ENCODE measurements around the gene DDX56. TPM values are rescaled to one million over a fixed set of nuclear protein-coding genes. Genes with fewer than 3 reads are reported as not detected.
A peak's percentile ranks its signal among the peaks of the same experiment; 100 is the strongest.

DDX56 gene
- total RNA-seq, 1 donor from 2014 or later: 75.6 TPM

GRCh38 chr7:44618045-44618444 is 44.3 kb upstream of the DDX56 start:
- H3K4me3 ChIP-seq (ENCODE audit: insufficient read depth, low read depth, low read length): no peak overlapping the region
- Mint-ChIP-seq H3K27ac (ENCODE audit: unreplicated experiment) (peak overlapping the region; percentile 85), H3K27me3 (ENCODE audit: low read depth, unreplicated experiment) (no peaks in the 10 kb centered on the region), H3K4me3 (ENCODE audit: unreplicated experiment) (peak overlapping the region; percentile 62), H3K4me1 (ENCODE audit: low read depth, unreplicated experiment) (peaks cover 60% of the 10 kb centered on the region), H3K9me3 (ENCODE audit: unreplicated experiment) (no peaks in the 10 kb centered on the region), H3K36me3 (ENCODE audit: low read depth, unreplicated experiment) (peaks cover 8% of the 10 kb centered on the region)
- H3K9me3 ChIP-seq (ENCODE audit: insufficient read depth, low read depth, low read length): no peaks in the 10 kb centered on the region
- FAIRE-seq: no peak
- H3K4me1 ChIP-seq (ENCODE audit: insufficient read depth, low read length): peaks cover 14% of the 10 kb centered on the region
- H3K27ac ChIP-seq (ENCODE audit: low read depth, low read length): peak overlapping the region; percentile 74
- DNase-seq (ENCODE audit: low read depth): no peak
- H3K9ac ChIP-seq (ENCODE audit: low read length): peak overlapping the region; percentile 45
- no peaks in the 10 kb centered on the region for H3K36me3 ChIP-seq (ENCODE audit: insufficient read depth, low read length)
- H3K79me2 ChIP-seq (ENCODE audit: insufficient read depth, low read length): peaks cover 98% of the 10 kb centered on the region
- no peak overlapping the region for H2AFZ ChIP-seq (ENCODE audit: low read depth, low read length)
- peaks cover 62% of the 10 kb centered on the region for H4K20me1 ChIP-seq (ENCODE audit: insufficient read depth, low read length)
- TF ChIP-seq, protein P1, sequence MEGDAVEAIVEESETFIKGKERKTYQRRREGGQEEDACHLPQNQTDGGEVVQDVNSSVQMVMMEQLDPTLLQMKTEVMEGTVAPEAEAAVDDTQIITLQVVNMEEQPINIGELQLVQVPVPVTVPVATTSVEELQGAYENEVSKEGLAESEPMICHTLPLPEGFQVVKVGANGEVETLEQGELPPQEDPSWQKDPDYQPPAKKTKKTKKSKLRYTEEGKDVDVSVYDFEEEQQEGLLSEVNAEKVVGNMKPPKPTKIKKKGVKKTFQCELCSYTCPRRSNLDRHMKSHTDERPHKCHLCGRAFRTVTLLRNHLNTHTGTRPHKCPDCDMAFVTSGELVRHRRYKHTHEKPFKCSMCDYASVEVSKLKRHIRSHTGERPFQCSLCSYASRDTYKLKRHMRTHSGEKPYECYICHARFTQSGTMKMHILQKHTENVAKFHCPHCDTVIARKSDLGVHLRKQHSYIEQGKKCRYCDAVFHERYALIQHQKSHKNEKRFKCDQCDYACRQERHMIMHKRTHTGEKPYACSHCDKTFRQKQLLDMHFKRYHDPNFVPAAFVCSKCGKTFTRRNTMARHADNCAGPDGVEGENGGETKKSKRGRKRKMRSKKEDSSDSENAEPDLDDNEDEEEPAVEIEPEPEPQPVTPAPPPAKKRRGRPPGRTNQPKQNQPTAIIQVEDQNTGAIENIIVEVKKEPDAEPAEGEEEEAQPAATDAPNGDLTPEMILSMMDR (IDR thresholded peaks at IDR 0.05; ENCODE audit: insufficient read depth, low read depth, low read length): no peak
- no peak for TF ChIP-seq EZH2 (IDR thresholded peaks at IDR 0.05; ENCODE audit: insufficient read depth, low read length)
- no peaks in the 10 kb centered on the region for H3K27me3 ChIP-seq (ENCODE audit: insufficient read depth, low read length)
- peak overlapping the region; percentile 51 for H3K4me2 ChIP-seq (ENCODE audit: low read length)

DNA sequence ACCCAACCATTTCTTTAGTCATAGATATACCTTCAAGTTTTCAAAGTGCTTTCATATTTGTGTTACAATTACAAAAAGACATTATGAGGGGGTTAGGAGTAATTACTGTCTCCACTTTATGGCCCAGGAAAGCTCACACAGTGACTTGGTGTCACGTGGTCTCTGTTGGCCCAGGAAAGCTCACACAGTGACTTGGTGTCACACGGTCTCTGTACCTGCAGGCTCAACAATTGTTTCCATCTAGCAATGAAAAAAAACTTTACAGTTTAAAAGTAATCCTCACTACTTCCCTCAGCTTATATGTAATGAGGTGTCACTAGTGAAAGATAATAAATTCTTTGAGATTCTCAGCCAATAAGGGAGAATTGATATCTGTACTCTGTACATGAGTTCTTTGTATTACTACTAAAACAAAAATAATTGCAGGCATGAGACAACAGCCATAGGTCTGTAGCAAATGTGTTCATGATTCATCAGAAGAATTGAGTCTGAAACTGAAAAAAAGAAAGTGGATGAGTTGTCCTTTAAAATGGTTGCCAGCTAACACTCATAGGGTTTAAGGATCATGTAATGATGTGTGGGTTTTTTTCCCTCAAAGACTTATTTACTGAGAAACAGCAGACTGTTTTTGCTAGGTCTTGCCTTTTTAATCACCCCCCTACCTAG is 43.6 kb upstream of the DDX56 start:
- H3K9me3 Mint-ChIP-seq (ENCODE audit: unreplicated experiment): no peaks in the 10 kb centered on the region
- peaks cover 9% of the 10 kb centered on the region for H3K4me1 ChIP-seq (ENCODE audit: insufficient read depth, low read length)
- H3K9ac ChIP-seq (ENCODE audit: low read length): peak overlapping the region; percentile 45
- peak overlapping the region; percentile 85 for H3K27ac Mint-ChIP-seq (ENCODE audit: unreplicated experiment)
- H3K36me3 ChIP-seq (ENCODE audit: insufficient read depth, low read length): no peaks in the 10 kb centered on the region
- DNase-seq (ENCODE audit: low read depth) (peak; percentile 70), FAIRE-seq (no peak)
- H2AFZ ChIP-seq (ENCODE audit: low read depth, low read length): no peak overlapping the region
- no peaks in the 10 kb centered on the region for H3K9me3 ChIP-seq (ENCODE audit: insufficient read depth, low read depth, low read length)
- H3K27ac ChIP-seq (ENCODE audit: low read depth, low read length): peak overlapping the region; percentile 74
- peaks cover 98% of the 10 kb centered on the region for H3K79me2 ChIP-seq (ENCODE audit: insufficient read depth, low read length)
- no peaks in the 10 kb centered on the region for H3K27me3 Mint-ChIP-seq (ENCODE audit: low read depth, unreplicated experiment)
- H3K36me3 Mint-ChIP-seq (ENCODE audit: low read depth, unreplicated experiment): peaks cover 8% of the 10 kb centered on the region
- no peaks in the 10 kb centered on the region for H3K27me3 ChIP-seq (ENCODE audit: insufficient read depth, low read length)
- H4K20me1 ChIP-seq (ENCODE audit: insufficient read depth, low read length): peaks cover 55% of the 10 kb centered on the region
- peaks cover 54% of the 10 kb centered on the region for H3K4me1 Mint-ChIP-seq (ENCODE audit: low read depth, unreplicated experiment)
- H3K4me3 ChIP-seq (ENCODE audit: insufficient read depth, low read depth, low read length): no peak overlapping the region
- H3K4me3 Mint-ChIP-seq (ENCODE audit: unreplicated experiment): peak overlapping the region; percentile 8
- peak overlapping the region; percentile 51 for H3K4me2 ChIP-seq (ENCODE audit: low read length)
- TF ChIP-seq, protein P1 (IDR thresholded peaks at IDR 0.05; ENCODE audit: insufficient read depth, low read depth, low read length): no peak
- TF ChIP-seq EZH2 (IDR thresholded peaks at IDR 0.05; ENCODE audit: insufficient read depth, low read length): no peak

- no peak overlapping the region for H2AFZ ChIP-seq (ENCODE audit: low read depth, low read length)
- no peak for DNase-seq (ENCODE audit: low read depth)
- H3K4me3 ChIP-seq (ENCODE audit: insufficient read depth, low read depth, low read length): no peak overlapping the region
- no peaks in the 10 kb centered on the region for H3K9me3 ChIP-seq (ENCODE audit: insufficient read depth, low read depth, low read length)
- peaks cover 49% of the 10 kb centered on the region for H3K4me1 Mint-ChIP-seq (ENCODE audit: low read depth, unreplicated experiment)
- no peak overlapping the region for H3K27ac ChIP-seq (ENCODE audit: low read depth, low read length)
- no peaks in the 10 kb centered on the region for H3K27me3 Mint-ChIP-seq (ENCODE audit: low read depth, unreplicated experiment)
- H3K4me3 Mint-ChIP-seq (ENCODE audit: unreplicated experiment): no peak overlapping the region
- no peak overlapping the region for H3K4me2 ChIP-seq (ENCODE audit: low read length)
- H3K79me2 ChIP-seq (ENCODE audit: insufficient read depth, low read length): peaks cover 98% of the 10 kb centered on the region
- no peak for FAIRE-seq
- H3K27me3 ChIP-seq (ENCODE audit: insufficient read depth, low read length): no peaks in the 10 kb centered on the region
- H3K9me3 Mint-ChIP-seq (ENCODE audit: unreplicated experiment): no peaks in the 10 kb centered on the region
- peaks cover 6% of the 10 kb centered on the region for H3K36me3 Mint-ChIP-seq (ENCODE audit: low read depth, unreplicated experiment)
- peaks cover 9% of the 10 kb centered on the region for H3K4me1 ChIP-seq (ENCODE audit: insufficient read depth, low read length)
- H4K20me1 ChIP-seq (ENCODE audit: insufficient read depth, low read length): peaks cover 48% of the 10 kb centered on the region
- H3K9ac ChIP-seq (ENCODE audit: low read length): no peak overlapping the region
- H3K27ac Mint-ChIP-seq (ENCODE audit: unreplicated experiment): no peak overlapping the region
- TF ChIP-seq, protein P1 (IDR thresholded peaks at IDR 0.05; ENCODE audit: insufficient read depth, low read depth, low read length): no peak
- no peak for TF ChIP-seq EZH2 (IDR thresholded peaks at IDR 0.05; ENCODE audit: insufficient read depth, low read length)
- H3K36me3 ChIP-seq (ENCODE audit: insufficient read depth, low read length): no peaks in the 10 kb centered on the region
Measured at GRCh38 chr7:44616545-44616944, 42.8 kb upstream of the DDX56 start.
